Stimulated activated CD4-positive, alpha-beta T cell treated with anti-CD3 and anti-CD28 coated beads, TNF-alpha, amount 100 ng/mL, for 24 hours (primary cell): ENCODE measurements around the gene TBX5.

Source experiments
- DNase-seq, 3 experiments: peaks; one replicate each; pipeline ENCODE4 v3.0.0-alpha.2; 2020; ENCODE audit warnings: low read depth in 3 of 3

Gene TBX5

GRCh38 chr12:114320968-114321367, 85.0 kb downstream of the TBX5 start:
- no peak for DNase-seq

- no peak for DNase-seq
Observed at GRCh38 chr12:114320101-114320500, 85.8 kb downstream of the TBX5 start.

- DNase-seq = no peak
Observed at GRCh38 chr12:114319422-114319821, 86.5 kb downstream of the TBX5 start.

DNA sequence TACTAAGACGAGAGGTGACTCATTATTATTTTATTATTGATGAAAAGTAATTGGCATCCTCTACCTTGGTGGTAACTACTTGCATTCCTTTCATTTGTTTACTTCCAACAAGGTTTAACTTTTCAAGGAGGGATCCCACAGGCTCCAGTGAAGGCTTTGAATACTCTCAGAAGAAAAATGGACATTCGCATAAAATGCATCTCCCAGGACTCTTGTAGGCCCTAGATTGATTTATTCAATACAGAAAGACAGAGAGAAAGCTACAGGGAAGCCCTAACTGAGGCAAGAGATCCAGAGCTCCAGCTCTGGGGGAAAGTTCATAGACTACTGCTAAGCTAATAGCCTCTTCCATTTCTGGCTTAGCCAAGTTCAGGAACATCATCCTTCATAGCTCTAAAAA, 87.0 kb downstream of the TBX5 start:
- DNase-seq = no peak

- no peak for DNase-seq
Observed at GRCh38 chr12:114316076-114316475, 89.9 kb downstream of the TBX5 start.

DNA sequence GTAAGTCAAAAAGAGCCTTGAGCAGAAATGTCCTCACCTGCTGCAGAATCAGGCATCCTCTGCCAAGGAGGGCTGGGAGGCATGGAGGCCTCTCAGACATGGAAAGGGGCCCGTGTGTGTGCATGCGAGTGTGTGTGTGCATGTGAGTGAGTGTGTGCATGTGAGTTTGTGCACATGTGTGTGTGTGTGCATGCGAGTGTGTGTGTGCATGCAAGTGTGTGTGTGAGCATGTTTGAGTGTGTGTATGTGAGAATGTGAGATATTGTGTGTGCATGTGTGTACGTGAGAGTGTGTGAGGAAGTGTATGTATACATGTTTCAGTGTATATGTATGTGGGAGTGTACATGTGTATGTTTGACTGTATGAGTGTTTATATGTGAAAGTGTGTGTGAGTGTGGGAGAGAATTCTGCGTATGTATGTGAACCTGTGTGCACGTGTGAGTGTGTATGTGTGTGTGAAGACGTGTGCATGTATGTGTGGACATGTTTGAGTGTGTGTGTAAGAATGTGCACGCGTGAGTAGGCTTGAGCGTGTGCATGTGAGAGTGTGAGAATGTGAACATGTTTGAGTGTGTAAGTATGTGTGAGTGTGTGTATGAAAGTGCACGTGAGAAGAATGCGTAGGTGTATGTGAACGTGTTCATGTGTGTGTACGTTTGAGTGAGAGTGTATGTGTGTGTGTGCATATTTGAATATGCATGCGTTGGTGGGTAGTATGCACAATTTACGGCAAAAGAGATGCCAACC, 90.8 kb downstream of the TBX5 start:
- DNase-seq = no peak

GRCh38 chr12:114314403-114314802, 91.5 kb downstream of the TBX5 start:
- no peak for DNase-seq

GRCh38 chr12:114313910-114314309, 92.0 kb downstream of the TBX5 start:
- no peak for DNase-seq

DNA sequence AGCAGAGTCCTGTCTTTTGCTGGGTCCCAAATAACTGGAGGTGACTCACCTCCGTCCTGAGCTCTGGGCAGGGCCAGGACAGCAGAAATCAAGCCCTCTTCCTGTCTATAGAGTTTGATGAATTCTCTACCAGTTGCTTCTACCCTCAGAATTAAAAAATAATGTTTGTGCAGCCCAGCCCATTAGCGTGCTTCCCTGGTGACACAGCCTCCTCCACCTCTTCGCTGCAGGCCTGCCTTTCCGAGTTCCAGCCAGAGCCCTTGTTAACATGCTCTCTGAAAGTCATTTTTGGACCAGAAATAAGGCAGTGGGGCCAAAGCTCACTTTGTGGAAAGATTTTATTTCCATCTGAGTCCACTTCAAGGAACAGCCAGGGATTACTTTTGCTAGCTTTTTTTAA, 94.0 kb downstream of the TBX5 start:
- no peak for DNase-seq

GRCh38 chr12:114306646-114307045, 99.3 kb downstream of the TBX5 start:
- no peak for DNase-seq

GRCh38 chr12:114305446-114305845, 100.5 kb downstream of the TBX5 start:
- DNase-seq = no peak
